Measurements from ENCODE around the gene TULP3.

Gene TULP3

DNA sequence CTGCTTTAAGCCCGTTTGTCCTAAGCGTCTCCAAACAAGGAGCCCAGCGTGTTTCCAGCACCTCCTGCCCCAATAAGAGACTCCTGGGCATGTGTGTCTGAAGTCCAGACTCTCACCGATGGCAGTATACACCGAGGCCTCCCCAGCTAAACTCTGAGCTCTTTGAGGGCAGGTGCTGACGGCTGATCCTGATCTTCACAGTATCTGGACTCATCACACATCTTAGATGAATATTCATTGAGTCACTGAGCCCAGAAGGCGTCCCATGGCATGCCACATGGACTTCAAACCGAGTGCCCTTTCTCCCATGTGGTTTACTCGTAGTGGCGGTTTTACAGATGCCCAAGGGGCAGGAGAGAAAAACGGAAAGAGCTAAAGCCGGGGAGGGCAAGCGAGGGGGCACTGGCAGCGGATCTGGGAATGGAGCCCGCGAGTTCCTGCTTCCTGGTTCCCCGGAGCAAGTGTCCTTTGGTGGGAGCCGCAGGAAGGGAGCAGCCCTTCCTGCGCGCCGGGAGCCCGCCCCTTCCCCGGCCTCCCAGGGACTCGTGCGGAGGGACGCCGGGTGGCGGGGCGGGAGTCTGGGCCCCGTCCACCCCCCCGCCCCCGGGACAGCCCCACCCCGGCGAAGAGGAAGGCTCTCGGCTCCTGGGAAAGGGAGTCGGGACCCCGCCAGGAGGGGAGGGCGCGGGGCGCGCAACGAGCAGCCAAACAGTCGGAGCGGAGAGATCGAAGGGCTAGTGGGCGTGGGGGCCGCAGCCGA is 67.9 kb downstream of the TULP3 start (continued):
- peak; percentile 95 for TF ChIP-seq ZBTB11 (tag by site-specific recombination; conservative IDR thresholded peaks at IDR 0.05; ENCODE audit: low read depth)
- no peak for TF ChIP-seq OVOL3 (tag by site-specific recombination; IDR thresholded peaks at IDR 0.05)
- TF ChIP-seq REPIN1 (tag by site-specific recombination; IDR thresholded peaks at IDR 0.05; ENCODE audit: low read depth) = no peak
- TF ChIP-seq, protein P1, sequence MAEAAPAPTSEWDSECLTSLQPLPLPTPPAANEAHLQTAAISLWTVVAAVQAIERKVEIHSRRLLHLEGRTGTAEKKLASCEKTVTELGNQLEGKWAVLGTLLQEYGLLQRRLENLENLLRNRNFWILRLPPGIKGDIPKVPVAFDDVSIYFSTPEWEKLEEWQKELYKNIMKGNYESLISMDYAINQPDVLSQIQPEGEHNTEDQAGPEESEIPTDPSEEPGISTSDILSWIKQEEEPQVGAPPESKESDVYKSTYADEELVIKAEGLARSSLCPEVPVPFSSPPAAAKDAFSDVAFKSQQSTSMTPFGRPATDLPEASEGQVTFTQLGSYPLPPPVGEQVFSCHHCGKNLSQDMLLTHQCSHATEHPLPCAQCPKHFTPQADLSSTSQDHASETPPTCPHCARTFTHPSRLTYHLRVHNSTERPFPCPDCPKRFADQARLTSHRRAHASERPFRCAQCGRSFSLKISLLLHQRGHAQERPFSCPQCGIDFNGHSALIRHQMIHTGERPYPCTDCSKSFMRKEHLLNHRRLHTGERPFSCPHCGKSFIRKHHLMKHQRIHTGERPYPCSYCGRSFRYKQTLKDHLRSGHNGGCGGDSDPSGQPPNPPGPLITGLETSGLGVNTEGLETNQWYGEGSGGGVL (tag by site-specific recombination; IDR thresholded peaks at IDR 0.05) = peak; percentile 83
- TF ChIP-seq ZBTB20 (tag by site-specific recombination; IDR thresholded peaks at IDR 0.05) = peak; percentile 71
- TF ChIP-seq ZNF768 (tag by site-specific recombination; IDR thresholded peaks at IDR 0.05) = no peak
- TF ChIP-seq, protein P2, sequence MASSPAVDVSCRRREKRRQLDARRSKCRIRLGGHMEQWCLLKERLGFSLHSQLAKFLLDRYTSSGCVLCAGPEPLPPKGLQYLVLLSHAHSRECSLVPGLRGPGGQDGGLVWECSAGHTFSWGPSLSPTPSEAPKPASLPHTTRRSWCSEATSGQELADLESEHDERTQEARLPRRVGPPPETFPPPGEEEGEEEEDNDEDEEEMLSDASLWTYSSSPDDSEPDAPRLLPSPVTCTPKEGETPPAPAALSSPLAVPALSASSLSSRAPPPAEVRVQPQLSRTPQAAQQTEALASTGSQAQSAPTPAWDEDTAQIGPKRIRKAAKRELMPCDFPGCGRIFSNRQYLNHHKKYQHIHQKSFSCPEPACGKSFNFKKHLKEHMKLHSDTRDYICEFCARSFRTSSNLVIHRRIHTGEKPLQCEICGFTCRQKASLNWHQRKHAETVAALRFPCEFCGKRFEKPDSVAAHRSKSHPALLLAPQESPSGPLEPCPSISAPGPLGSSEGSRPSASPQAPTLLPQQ (tag by site-specific recombination; IDR thresholded peaks at IDR 0.05) = peak; percentile 54
- TF ChIP-seq ZNF114 (tag by site-specific recombination; IDR thresholded peaks at IDR 0.05) = no peak
- peak; percentile 74 for TF ChIP-seq KLF1 (tag by site-specific recombination; IDR thresholded peaks at IDR 0.05)
- TF ChIP-seq ZNF184 (tag by site-specific recombination; IDR thresholded peaks at IDR 0.05) = no peak
- peak; percentile 28; the same call in 1 of the 2 replicates for TF ChIP-seq ZNF660 (tag by site-specific recombination; IDR thresholded peaks at IDR 0.05)
- 0 out of 2 replicates have a peak, but pooled peaks have one; percentile 13 for TF ChIP-seq ZFP69B (tag by site-specific recombination; IDR thresholded peaks at IDR 0.05)
- TF ChIP-seq ZXDB (tag by site-specific recombination; IDR thresholded peaks at IDR 0.05) = peak; percentile 69
- TF ChIP-seq ZNF571 (tag by site-specific recombination; IDR thresholded peaks at IDR 0.05) = no peak
- TF ChIP-seq PRDM1 (tag by site-specific recombination; IDR thresholded peaks at IDR 0.05) = no peak
- no peak for TF ChIP-seq YY2 (tag by site-specific recombination; IDR thresholded peaks at IDR 0.05)
- no peak for TF ChIP-seq ZNF169 (tag by site-specific recombination; IDR thresholded peaks at IDR 0.05)
- no peak for TF ChIP-seq MEIS1 (CRISPR knock-in tag; IDR thresholded peaks at IDR 0.05; ENCODE audit: borderline replicate concordance)
- TF ChIP-seq ZNF350 (tag by site-specific recombination; IDR thresholded peaks at IDR 0.05) = no peak
- no peak; the same call in 1 of the 2 replicates for TF ChIP-seq KLF10 (tag by site-specific recombination; IDR thresholded peaks at IDR 0.05)
- no peak for TF ChIP-seq ZNF248 (tag by site-specific recombination; IDR thresholded peaks at IDR 0.05)
- TF ChIP-seq ZBTB49 (tag by site-specific recombination; IDR thresholded peaks at IDR 0.05; ENCODE audit: low read depth) = no peak
- no peak for TF ChIP-seq ZNF221 (tag by site-specific recombination; IDR thresholded peaks at IDR 0.05; ENCODE audit: borderline replicate concordance)
- TF ChIP-seq GLIS1 (tag by site-specific recombination; IDR thresholded peaks at IDR 0.05) = peak; percentile 93
- TF ChIP-seq ZFHX2 (tag by site-specific recombination; conservative IDR thresholded peaks at IDR 0.05) = peak; percentile 24; the same call in 1 of the 2 replicates
- no peak for TF ChIP-seq ZNF280D (tag by site-specific recombination; IDR thresholded peaks at IDR 0.05)
- no peak for TF ChIP-seq MZF1 (tag by site-specific recombination; IDR thresholded peaks at IDR 0.05; ENCODE audit: borderline replicate concordance)
- TF ChIP-seq OSR2 (tag by site-specific recombination; IDR thresholded peaks at IDR 0.05) = peak; percentile 8; the same call in 1 of the 2 replicates
